HG02840 (cell line): ENCODE measurements around the gene MINAR1.

ENCODE experiments used
- ATAC-seq: cut with Tn5 transposase; IDR thresholded peaks from one replicate; pipeline ENCODE4 v1.9.1; 2021; ENCODE audit warnings: mild to moderate bottlenecking, moderate library complexity, moderate number of reproducible peaks; ENCODE audit not compliant: unreplicated experiment, low FRiP score

Gene MINAR1

DNA sequence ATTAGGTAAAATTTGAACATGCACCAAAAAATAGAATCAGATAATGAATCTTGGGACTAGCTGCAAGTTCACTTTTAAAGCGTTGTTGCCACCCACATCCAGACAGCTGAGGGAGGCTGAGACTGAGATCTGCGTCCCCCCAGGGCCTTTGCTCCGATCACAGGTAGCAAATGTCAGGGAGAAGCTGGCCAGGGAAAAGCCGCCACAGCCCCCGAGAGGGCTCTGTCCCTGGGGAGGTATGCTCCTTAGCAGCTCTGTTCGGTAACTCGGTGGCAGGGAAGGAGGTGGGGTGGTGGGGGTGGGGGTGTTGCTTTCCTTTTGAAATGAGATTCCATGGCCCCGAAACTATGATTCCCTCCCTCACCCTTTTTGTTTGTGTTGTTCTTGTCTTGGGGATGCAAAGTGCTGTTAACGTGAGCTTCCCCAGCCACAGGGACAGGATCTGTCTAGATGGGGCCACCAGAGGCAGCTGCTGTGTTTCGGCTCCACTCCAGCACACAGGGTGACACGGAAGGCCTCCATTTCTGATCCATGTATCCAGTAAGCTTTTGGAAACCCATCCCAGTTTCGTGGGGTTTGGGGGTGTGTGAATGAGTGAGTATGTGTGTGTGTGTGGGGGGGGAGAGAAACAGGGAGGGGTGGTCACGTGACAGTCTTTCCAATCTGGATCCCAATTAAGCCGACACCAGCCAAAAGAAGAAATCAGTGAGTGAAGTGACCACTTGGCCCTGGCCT, 1.1 kb upstream of the MINAR1 start:
- no peak for ATAC-seq

GRCh38 chr15:79432345-79433275, 474 bp downstream of the MINAR1 start:
- ATAC-seq, result no peak

- no peak for ATAC-seq
These were observed 1.3 kb downstream of the MINAR1 start for GRCh38 chr15:79433276-79433990.

DNA sequence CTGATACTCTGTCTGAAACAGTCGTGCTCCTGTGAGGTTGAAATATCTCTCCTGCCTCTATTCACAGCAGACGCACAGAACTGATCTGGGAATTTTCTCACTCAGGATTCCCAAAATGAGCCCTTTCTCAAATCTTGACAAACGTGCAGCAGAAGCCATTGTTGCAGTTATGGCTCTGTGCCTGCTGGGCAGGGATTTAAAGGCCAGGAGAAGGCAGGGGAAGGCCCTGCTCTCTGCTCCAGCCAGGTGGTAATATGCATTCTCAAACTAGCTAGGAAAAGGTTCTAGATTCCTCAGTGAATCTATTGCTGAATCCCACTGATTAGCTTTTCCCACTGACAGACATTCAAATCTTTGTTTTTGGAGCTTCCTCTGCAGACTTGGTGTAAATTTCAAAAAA, 2.2 kb downstream of the MINAR1 start:
- ATAC-seq, result no peak

- no peak for ATAC-seq
These were observed 4.1 kb downstream of the MINAR1 start for GRCh38 chr15:79436037-79436780.

DNA sequence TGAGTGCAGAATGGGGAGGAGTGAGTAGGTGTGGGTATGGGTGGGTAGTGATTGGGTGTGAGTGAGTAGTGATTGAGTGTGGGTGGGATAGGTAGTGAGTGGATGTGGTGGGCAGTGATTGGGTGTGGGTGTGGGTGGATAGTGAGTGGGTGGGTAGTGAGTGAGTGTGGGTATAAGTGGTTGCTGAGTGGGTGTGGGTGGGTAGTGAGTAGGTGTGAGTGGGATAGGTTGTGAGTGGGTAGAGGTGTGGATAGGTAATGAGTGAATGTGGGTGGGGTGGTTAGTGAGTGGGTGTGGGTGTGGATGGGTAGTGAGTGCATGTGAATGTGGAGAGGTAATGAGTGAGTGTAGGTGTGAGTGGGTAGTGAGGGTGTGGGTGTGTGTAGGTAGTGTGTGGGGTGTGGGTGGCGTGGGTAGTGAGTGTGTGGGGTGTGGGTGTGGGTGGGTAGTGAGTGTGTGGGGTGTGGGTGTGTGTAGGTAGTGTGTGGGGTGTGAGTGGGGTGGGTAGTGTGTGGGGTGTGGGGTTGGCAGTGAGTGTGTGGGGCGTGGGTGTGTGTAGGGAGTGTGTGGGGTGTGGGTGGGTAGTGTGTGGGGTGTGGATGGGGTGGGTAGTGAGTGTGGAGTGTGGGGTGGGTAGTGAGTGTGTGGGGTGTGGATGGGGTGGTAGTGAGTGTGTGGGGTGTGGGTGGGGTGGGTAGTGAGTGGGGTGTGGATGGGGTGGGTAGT, 5.3 kb downstream of the MINAR1 start:
- ATAC-seq, result no peak

GRCh38 chr15:79439236-79439635, 7.1 kb downstream of the MINAR1 start:
- no peak for ATAC-seq

DNA sequence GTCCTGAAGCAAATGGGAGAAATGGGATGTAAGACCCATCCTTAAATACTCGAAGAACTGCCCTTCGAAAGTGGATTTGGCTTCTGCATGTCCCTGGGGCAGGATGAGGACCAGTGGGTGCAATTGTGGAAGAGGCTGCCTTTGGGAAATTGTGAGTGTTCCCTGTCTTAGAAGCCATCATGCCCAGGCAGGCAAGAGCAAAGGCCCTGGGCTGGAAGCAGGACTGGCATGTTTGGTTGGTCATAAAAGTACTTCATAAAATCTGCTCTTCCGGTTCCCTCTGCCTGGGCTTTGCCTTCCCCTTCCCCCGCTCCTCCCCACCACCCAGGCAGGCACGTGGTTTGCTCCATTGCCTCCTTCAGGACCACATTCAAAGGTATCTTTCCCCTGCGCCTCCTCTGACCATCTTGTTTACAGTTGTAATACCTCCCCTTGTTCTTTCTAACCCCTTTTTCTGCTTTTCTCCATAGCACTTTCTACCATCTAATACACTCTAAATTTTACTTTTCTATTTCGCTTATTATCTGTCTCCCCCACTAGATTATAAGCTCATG, 8.3 kb downstream of the MINAR1 start:
- no peak for ATAC-seq

DNA sequence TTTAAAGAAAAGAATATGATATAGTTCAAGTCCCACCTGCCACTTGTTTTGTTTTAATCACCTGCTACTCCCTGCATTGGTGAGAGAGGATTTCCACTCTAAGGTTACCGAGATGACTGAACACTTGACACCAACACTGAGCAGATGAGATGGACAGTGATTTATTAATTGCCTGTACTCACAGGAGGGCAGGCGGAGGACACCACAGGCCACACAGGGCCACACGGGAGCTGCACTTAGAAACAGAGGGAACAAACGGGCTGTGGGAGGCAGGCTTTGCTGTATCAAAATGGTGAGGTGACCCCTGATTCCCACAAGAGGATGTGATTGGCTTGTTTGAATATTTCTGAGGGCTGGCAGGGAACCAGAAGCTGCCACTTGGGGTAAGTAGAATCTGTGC, 10.8 kb downstream of the MINAR1 start:
- ATAC-seq, result no peak

DNA sequence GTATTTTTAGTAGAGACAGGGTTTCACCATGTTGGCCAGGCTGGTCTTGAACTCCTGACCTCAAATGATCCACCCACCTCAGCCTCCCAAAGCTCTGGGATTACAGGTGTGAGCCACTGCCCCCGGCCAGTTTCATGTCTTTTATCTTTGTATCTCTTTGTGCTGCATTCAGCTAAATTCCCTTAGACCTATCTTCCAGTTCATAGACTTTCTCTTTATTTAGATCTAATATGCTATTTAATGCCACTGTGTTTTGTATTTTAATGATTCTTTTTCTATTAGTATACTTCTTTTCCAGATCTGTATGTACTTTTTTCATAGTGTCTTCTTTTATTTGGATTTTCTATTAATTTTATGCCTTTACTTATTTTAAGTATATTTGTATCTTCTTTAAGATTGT, 14.9 kb downstream of the MINAR1 start:
- ATAC-seq, result no peak

DNA sequence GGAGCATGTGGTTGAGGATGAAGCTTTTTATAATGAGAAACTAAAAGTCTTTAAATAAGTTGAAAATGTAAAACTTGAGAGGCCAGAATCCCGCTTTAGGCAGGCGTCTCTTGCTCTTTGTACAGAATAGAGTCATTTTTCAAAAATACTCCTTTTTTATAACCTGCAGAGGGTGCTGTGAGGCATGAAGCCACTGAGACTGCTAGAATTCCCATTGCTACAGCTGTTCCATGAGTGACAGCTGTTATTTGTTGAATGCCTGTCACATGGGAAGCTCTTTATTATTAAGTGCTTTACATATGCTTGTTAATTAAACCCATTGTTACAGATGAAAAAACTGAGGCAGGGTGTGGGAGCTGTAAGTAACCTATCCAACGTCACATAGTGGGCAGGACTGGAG, 18.5 kb downstream of the MINAR1 start:
- no peak for ATAC-seq

DNA sequence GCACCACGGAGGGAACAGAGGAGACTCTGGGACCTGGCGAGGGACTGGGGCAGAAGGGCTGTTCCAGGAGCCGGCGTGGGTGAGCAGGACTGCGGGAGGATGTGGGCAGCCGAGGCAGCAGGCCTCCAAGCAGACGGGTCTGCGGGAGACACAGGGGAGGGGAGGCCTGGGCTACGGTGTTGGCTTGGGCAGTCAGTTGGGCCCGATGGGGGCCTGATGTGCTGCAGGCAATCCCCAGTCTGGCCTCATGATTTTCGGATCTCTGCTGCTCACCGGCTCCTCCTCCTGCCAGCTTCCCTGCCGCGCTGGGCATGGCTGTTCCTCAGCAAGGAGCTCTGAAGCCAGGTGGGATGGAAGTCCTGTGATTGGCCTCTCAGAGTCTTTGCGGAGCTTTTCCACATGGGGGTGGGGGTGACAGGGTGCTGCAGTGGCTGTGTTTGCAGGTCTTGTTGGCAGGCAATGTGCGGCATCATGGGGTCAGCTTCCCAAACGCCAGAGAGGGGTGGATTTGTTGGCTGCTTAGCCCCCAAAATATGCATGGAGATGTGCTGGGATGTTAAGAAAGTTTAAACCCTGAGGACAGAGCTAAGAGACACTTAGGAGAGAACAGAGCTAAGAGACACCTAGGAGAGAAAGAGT, 19.3 kb downstream of the MINAR1 start:
- ATAC-seq, result no peak

GRCh38 chr15:79452244-79453051, 20.3 kb downstream of the MINAR1 start:
- ATAC-seq, result no peak

GRCh38 chr15:79453446-79453845, 21.3 kb downstream of the MINAR1 start:
- ATAC-seq, result no peak

- ATAC-seq, result no peak
These were observed 21.9 kb downstream of the MINAR1 start for GRCh38 chr15:79454063-79454462.

- ATAC-seq, result no peak
These were observed 23.2 kb downstream of the MINAR1 start for GRCh38 chr15:79455361-79455760.

DNA sequence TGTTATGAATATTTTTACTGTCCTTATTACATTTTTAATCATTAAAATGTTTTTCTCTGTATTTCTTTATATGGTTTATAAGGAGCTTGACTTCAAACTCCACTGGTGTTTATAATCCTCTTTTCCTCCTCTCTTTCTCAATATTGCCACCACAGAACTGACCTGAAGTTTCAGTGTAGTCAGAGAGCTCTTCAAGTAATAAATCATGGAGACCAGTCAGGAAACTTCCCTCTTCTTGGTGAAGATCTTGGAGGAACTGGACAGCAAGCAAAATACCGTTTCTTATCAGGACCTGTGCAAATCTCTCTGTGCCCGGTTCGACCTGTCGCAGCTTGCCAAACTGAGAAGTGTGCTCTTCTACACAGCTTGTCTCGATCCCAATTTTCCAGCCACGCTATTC, 23.8 kb downstream of the MINAR1 start:
- ATAC-seq, result no peak

DNA sequence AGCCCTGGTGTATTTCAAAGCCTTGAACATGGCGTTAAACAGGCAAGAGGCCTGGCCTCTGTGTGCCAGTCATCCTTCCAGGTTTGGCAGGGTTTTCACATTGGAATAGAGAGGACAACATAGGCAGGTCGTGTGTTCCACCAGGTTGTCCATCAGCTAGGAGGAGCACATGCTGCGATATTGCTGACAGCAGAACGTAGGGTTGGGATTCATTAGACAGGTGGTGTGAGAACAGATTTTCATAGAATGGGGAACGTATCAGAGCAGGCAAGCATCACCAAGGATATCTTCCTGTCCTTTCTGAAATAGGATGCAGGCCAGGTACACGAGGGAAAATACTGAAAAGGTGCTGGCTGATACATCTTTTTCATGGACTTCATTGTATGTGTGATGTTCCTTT, 26.4 kb downstream of the MINAR1 start:
- no peak for ATAC-seq
